Activated CD4-positive, alpha-beta memory T cell treated with anti-CD3 and anti-CD28 coated beads for 36 hours (primary cell): ENCODE measurements around the gene EXD3. TPM values are rescaled to one million over a fixed set of nuclear protein-coding genes. Genes with fewer than 3 reads are reported as not detected.

ENCODE experiments used
- CTCF ChIA-PET: fragments of 350-600 bp; sonication (Branson Sonifier 250); formaldehyde crosslinking; loops from one replicate; lab custom pipeline; 2021; ENCODE audit warnings: antibody characterized with exemption, inconsistent platforms; lab: Charles Lee
- POLR2A ChIA-PET: fragments of 350-600 bp; sonication (Branson Sonifier 250); formaldehyde crosslinking; loops from one replicate; lab custom pipeline; 2021; ENCODE audit warnings: antibody characterized with exemption; lab: Charles Lee
- DNase-seq: peaks from one replicate; pipeline ENCODE4 v3.0.0-alpha.2; 2020
- H3K27ac Mint-ChIP-seq: one replicate; pipeline ENCODE4 v1.8.0; 2021; ENCODE audit warnings: mixed read lengths
- H3K27me3 Mint-ChIP-seq: one replicate; pipeline ENCODE4 v1.8.0; 2021; ENCODE audit warnings: mixed read lengths
- H3K36me3 Mint-ChIP-seq: one replicate; pipeline ENCODE4 v1.8.0; 2021; ENCODE audit warnings: mixed read lengths
- H3K4me1 Mint-ChIP-seq: one replicate; pipeline ENCODE4 v1.8.0; 2021; ENCODE audit warnings: low read depth, mixed read lengths
- H3K4me3 Mint-ChIP-seq: one replicate; pipeline ENCODE4 v1.8.0; 2021; ENCODE audit warnings: mild to moderate bottlenecking, mixed read lengths
- H3K9me3 Mint-ChIP-seq: one replicate; pipeline ENCODE4 v1.8.0; 2021; ENCODE audit warnings: mixed read lengths
- intact Hi-C: fragments of 100-400 bp; cut with micrococcal nuclease; formaldehyde crosslinking; loops from one replicate; pipeline ENCODE4 v1.15.1; 2023
- total RNA-seq, 2 experiments: library from RNA; stranded (reverse); gene quantifications; one replicate each; pipeline ENCODE4 v1.2.3, GENCODE V29; 2021

Gene EXD3
- total RNA-seq, 2 experiments from 2014 or later = 13.5 to 13.6 TPM

GRCh38 chr9:137434498-137435380 is 11.8 kb upstream of the EXD3 start:
- Mint-ChIP-seq H3K27ac (no peak overlapping the region), H3K4me1 (no peaks in the 10 kb centered on the region), H3K4me3 (no peak overlapping the region), H3K9me3 (no peaks in the 10 kb centered on the region), H3K27me3 (peaks cover 7% of the 10 kb centered on the region), H3K36me3 (no peaks in the 10 kb centered on the region)
- CTCF ChIA-PET = no interaction called here
- intact Hi-C loops = no loop called here
- POLR2A ChIA-PET = interaction anchor here (0.6 kb wide), 1 partner anchor 11 kb away, joined by 3 read pairs; the partner anchor contains the start of genes EXD3 and NOXA1
- no peak for DNase-seq

- DNase-seq = no peak
- ChIA-PET CTCF (interaction anchor here (1.5 kb wide), 1 partner anchor 11 kb away, joined by 5 read pairs; the partner anchor contains the start of genes EXD3 and NOXA1), POLR2A (no interaction called here)
- intact Hi-C loops = no loop called here
- Mint-ChIP-seq H3K36me3 (no peaks in the 10 kb centered on the region), H3K9me3 (no peaks in the 10 kb centered on the region), H3K27me3 (peaks cover 3% of the 10 kb centered on the region), H3K27ac (no peak overlapping the region), H3K4me1 (no peaks in the 10 kb centered on the region), H3K4me3 (no peak overlapping the region)
Measured at GRCh38 chr9:137433916-137434431, 11.0 kb upstream of the EXD3 start.

GRCh38 chr9:137433349-137433915 is 10.5 kb upstream of the EXD3 start:
- DNase-seq = no peak
- no peaks in the 10 kb centered on the region for H3K9me3 Mint-ChIP-seq
- no peak overlapping the region for H3K4me3 Mint-ChIP-seq
- ChIA-PET CTCF (interaction anchor here (1.5 kb wide), 1 partner anchor 10 kb away, joined by 5 read pairs; the partner anchor contains the start of genes EXD3 and NOXA1), POLR2A (no interaction called here)
- H3K4me1 Mint-ChIP-seq = no peaks in the 10 kb centered on the region
- intact Hi-C loops = no loop called here
- H3K27me3 Mint-ChIP-seq = peaks cover 3% of the 10 kb centered on the region
- no peak overlapping the region for H3K27ac Mint-ChIP-seq
- H3K36me3 Mint-ChIP-seq = no peaks in the 10 kb centered on the region

- Mint-ChIP-seq H3K4me1 (no peaks in the 10 kb centered on the region), H3K36me3 (no peaks in the 10 kb centered on the region), H3K4me3 (no peak overlapping the region), H3K9me3 (no peaks in the 10 kb centered on the region), H3K27me3 (peaks cover 1% of the 10 kb centered on the region), H3K27ac (no peak overlapping the region)
- CTCF ChIA-PET = interaction anchor here (1.5 kb wide), 1 partner anchor 10 kb away, joined by 5 read pairs; the partner anchor contains the start of genes EXD3 and NOXA1
- intact Hi-C loops = no loop called here
- DNase-seq = no peak
- POLR2A ChIA-PET = no interaction called here
Measured at GRCh38 chr9:137432687-137433348, 9.9 kb upstream of the EXD3 start.

- intact Hi-C loops = no loop called here
- Mint-ChIP-seq H3K27ac (no peak overlapping the region), H3K4me3 (no peak overlapping the region), H3K9me3 (no peaks in the 10 kb centered on the region), H3K36me3 (no peaks in the 10 kb centered on the region), H3K27me3 (no peaks in the 10 kb centered on the region), H3K4me1 (no peaks in the 10 kb centered on the region)
- no peak for DNase-seq
- ChIA-PET CTCF (no interaction called here), POLR2A (no interaction called here)
Measured at GRCh38 chr9:137431416-137431931, 8.5 kb upstream of the EXD3 start.

- CTCF ChIA-PET = no interaction called here
- no peak overlapping the region for H3K27ac Mint-ChIP-seq
Measured at GRCh38 chr9:137430723-137431415, 7.9 kb upstream of the EXD3 start.

GRCh38 chr9:137429974-137430722 is 7.2 kb upstream of the EXD3 start:
- Mint-ChIP-seq H3K27me3 (no peaks in the 10 kb centered on the region), H3K27ac (no peak overlapping the region), H3K4me3 (no peak overlapping the region), H3K9me3 (no peaks in the 10 kb centered on the region), H3K4me1 (no peaks in the 10 kb centered on the region), H3K36me3 (no peaks in the 10 kb centered on the region)
- no peak for DNase-seq
- ChIA-PET CTCF (no interaction called here), POLR2A (no interaction called here)
- intact Hi-C loops = no loop called here

More at GRCh38 chr9:137430723-137431415, 7.9 kb upstream of the EXD3 start:
- H3K4me1 Mint-ChIP-seq = no peaks in the 10 kb centered on the region
- intact Hi-C loops = no loop called here
- POLR2A ChIA-PET = no interaction called here
- DNase-seq = no peak
- H3K4me3 Mint-ChIP-seq = no peak overlapping the region
- H3K9me3 Mint-ChIP-seq = no peaks in the 10 kb centered on the region
- H3K27me3 Mint-ChIP-seq = no peaks in the 10 kb centered on the region
- no peaks in the 10 kb centered on the region for H3K36me3 Mint-ChIP-seq

- H3K27ac Mint-ChIP-seq = no peak overlapping the region
- H3K27me3 Mint-ChIP-seq = no peaks in the 10 kb centered on the region
- ChIA-PET CTCF (no interaction called here), POLR2A (interaction anchor here (0.6 kb wide), 1 partner anchor 145 kb away, joined by 3 read pairs; no protein-coding TSS in a partner anchor)
- H3K36me3 Mint-ChIP-seq = no peaks in the 10 kb centered on the region
- intact Hi-C loops = no loop called here
- H3K9me3 Mint-ChIP-seq = no peaks in the 10 kb centered on the region
- H3K4me3 Mint-ChIP-seq = no peak overlapping the region
- no peak for DNase-seq
- no peaks in the 10 kb centered on the region for H3K4me1 Mint-ChIP-seq
Measured at GRCh38 chr9:137429546-137429890, 6.6 kb upstream of the EXD3 start.

GRCh38 chr9:137428841-137429545 is 6.0 kb upstream of the EXD3 start:
- ChIA-PET POLR2A (interaction anchor here (0.6 kb wide), 1 partner anchor 145 kb away, joined by 3 read pairs; no protein-coding TSS in a partner anchor), CTCF (no interaction called here)
- Mint-ChIP-seq H3K36me3 (no peaks in the 10 kb centered on the region), H3K9me3 (no peaks in the 10 kb centered on the region), H3K27ac (no peak overlapping the region), H3K27me3 (no peaks in the 10 kb centered on the region), H3K4me1 (no peaks in the 10 kb centered on the region), H3K4me3 (no peak overlapping the region)
- intact Hi-C loops = no loop called here
- DNase-seq = no peak

GRCh38 chr9:137428311-137428630 is 5.3 kb upstream of the EXD3 start:
- POLR2A ChIA-PET = no interaction called here
- intact Hi-C loops = no loop called here
- no peaks in the 10 kb centered on the region for H3K27me3 Mint-ChIP-seq
- no peaks in the 10 kb centered on the region for H3K9me3 Mint-ChIP-seq
- no peak for DNase-seq
- H3K27ac Mint-ChIP-seq = no peak overlapping the region
- H3K4me3 Mint-ChIP-seq = no peak overlapping the region
- CTCF ChIA-PET = no interaction called here
- no peaks in the 10 kb centered on the region for H3K36me3 Mint-ChIP-seq
- H3K4me1 Mint-ChIP-seq = no peaks in the 10 kb centered on the region
